ENCODE measurements around the gene DPY19L3. TPM values are rescaled to one million over a fixed set of nuclear protein-coding genes. Genes with fewer than 3 reads are reported as not detected.

Gene DPY19L3
- total and polyA plus RNA-seq, 2 donors (not counting 1 experiment from before 2014, with no cell fraction given), result 14.0 to 40.0 TPM

DNA sequence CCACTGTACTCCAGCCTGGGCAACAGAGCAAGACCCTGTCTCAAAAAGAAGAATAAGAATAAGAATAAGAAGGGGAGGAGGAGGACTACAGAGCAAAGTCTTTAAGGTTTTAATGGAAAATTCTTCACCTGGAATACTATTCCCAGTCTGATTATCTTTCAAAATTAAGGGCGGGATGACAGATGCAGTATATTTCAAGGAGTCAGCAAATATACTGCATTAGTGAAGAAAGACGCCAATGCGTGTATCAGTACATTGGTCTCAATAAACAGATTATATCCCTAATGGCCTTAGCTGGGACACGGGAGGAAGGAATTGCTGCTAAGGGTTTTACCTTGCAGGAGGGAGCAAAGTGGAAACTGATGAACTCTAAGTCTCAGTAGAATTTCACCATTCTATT, 121.3 kb downstream of the DPY19L3 start:
- no peaks in the 10 kb centered on the region for H3K36me3 ChIP-seq (replicated peaks in 1 of 2; ENCODE audit: control extremely low read depth in 1 of 2, control insufficient read depth in 1 of 2, extremely low read depth in 1 of 2, insufficient read depth in 2 of 2, low read length in 1 of 2)
- DNase-seq (no peak), ATAC-seq (ENCODE audit: low read depth) (no peak)
- no peak overlapping the region for H3K4me2 ChIP-seq (replicated peaks; ENCODE audit: low read depth, low read length, poor library complexity, severe bottlenecking)
- Mint-ChIP-seq H3K9me3 (ENCODE audit: insufficient read depth) (peaks cover 7% of the 10 kb centered on the region), H3K27me3 (peaks cover 25% of the 10 kb centered on the region), H3K4me3 (no peak overlapping the region), H3K27ac (no peak overlapping the region), H3K4me1 (no peaks in the 10 kb centered on the region)
- no peak overlapping the region for H3K27ac ChIP-seq (ENCODE audit: low read length in 2 of 2)
- H3K9me3 ChIP-seq (ENCODE audit: control extremely low read depth in 1 of 3, control insufficient read depth in 2 of 3, insufficient read depth in 1 of 3, low read length in 2 of 3), result peaks cover 0 to 15% (median 6%) of the 10 kb centered on the region in 3 donors
- H3K4me1 ChIP-seq (ENCODE audit: control insufficient read depth in 2 of 2, insufficient read depth in 2 of 2, low read length in 2 of 2), result no peaks in the 10 kb centered on the region
- ChIA-PET POLR2A (no interaction called here), CTCF (no interaction called here)
- no peak overlapping the region for H3K9ac ChIP-seq (ENCODE audit: low read length)
- H3K27me3 ChIP-seq (replicated peaks in 1 of 4; ENCODE audit: control extremely low read depth in 1 of 4, control insufficient read depth in 3 of 4, insufficient read depth in 4 of 4, low read length in 3 of 4), result peaks cover 0 to 3% (median 0%) of the 10 kb centered on the region in 4 experiments
- no CpG with 5 or more reads among the region's 4 CpGs for WGBS (ENCODE audit: insufficient coverage)
- no peak overlapping the region for H3K4me3 ChIP-seq (ENCODE audit: control extremely low read depth in 1 of 5, extremely low read depth in 1 of 5, insufficient read depth in 1 of 5, low read depth in 2 of 5, low read length in 4 of 5)
- TF ChIP-seq CTCF (IDR thresholded peaks at IDR 0.05) (no peak), EZH2 (IDR thresholded peaks at IDR 0.05; ENCODE audit: borderline replicate concordance, insufficient read depth, low read depth, low read length, poor library complexity, severe bottlenecking) (no peak)
- no peaks in the 10 kb centered on the region for H3K79me2 ChIP-seq (ENCODE audit: control insufficient read depth, insufficient read depth, low read length)
- H4K20me1 ChIP-seq (ENCODE audit: control insufficient read depth, insufficient read depth, low read length, poor library complexity, severe bottlenecking), result no peaks in the 10 kb centered on the region
- intact Hi-C loops (cut with micrococcal nuclease), result no loop called here
- no peak overlapping the region for H2AFZ ChIP-seq (ENCODE audit: insufficient read depth, low read depth, low read length, poor library complexity, severe bottlenecking)

DNA sequence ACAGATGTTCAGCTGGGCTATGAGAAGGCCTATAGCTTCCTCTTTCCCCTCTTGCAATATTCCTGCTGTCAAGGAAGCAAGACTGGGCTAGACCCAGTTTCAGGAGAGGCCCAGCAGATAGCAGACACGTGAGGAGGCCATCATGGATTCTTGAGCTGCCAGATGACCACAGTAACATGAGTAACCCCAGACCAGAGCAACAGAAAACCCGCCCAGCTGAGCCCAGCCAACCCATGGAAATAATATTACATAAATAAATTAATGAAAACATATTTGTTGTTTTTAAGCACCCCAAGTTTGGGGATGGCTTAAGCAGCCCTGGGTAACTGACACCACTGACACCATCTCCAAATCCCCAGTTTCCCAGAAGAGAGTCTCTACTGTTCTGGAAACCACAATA, 125.2 kb downstream of the DPY19L3 start:
- ATAC-seq (ENCODE audit: low read depth) (no peak), DNase-seq (no peak)
- H3K27ac Mint-ChIP-seq, result no peak overlapping the region
- H3K4me1 Mint-ChIP-seq, result no peaks in the 10 kb centered on the region
- Histone ChIP-seq H3K4me2 (replicated peaks; ENCODE audit: low read depth, low read length, poor library complexity, severe bottlenecking) (no peak overlapping the region), H3K9ac (ENCODE audit: low read length) (no peak overlapping the region), H3K9me3 (ENCODE audit: control extremely low read depth in 1 of 3, control insufficient read depth in 2 of 3, insufficient read depth in 1 of 3, low read length in 2 of 3) (peaks cover 0 to 23% (median 15%) of the 10 kb centered on the region in 3 donors), H3K4me1 (ENCODE audit: control insufficient read depth in 2 of 2, insufficient read depth in 2 of 2, low read length in 2 of 2) (no peaks in the 10 kb centered on the region), H3K27ac (ENCODE audit: low read length in 2 of 2) (no peak overlapping the region), H2AFZ (ENCODE audit: insufficient read depth, low read depth, low read length, poor library complexity, severe bottlenecking) (no peak overlapping the region), H4K20me1 (ENCODE audit: control insufficient read depth, insufficient read depth, low read length, poor library complexity, severe bottlenecking) (no peaks in the 10 kb centered on the region), H3K79me2 (ENCODE audit: control insufficient read depth, insufficient read depth, low read length) (no peaks in the 10 kb centered on the region), H3K4me3 (ENCODE audit: control extremely low read depth in 1 of 5, extremely low read depth in 1 of 5, insufficient read depth in 1 of 5, low read depth in 2 of 5, low read length in 4 of 5) (no peak overlapping the region), H3K27me3 (replicated peaks in 1 of 4; ENCODE audit: control extremely low read depth in 1 of 4, control insufficient read depth in 3 of 4, insufficient read depth in 4 of 4, low read length in 3 of 4) (no peaks in the 10 kb centered on the region), H3K36me3 (replicated peaks in 1 of 2; ENCODE audit: control extremely low read depth in 1 of 2, control insufficient read depth in 1 of 2, extremely low read depth in 1 of 2, insufficient read depth in 2 of 2, low read length in 1 of 2) (no peaks in the 10 kb centered on the region)
- H3K4me3 Mint-ChIP-seq, result no peak overlapping the region
- no peak for TF ChIP-seq CTCF (IDR thresholded peaks at IDR 0.05)
- TF ChIP-seq EZH2 (IDR thresholded peaks at IDR 0.05; ENCODE audit: borderline replicate concordance, insufficient read depth, low read depth, low read length, poor library complexity, severe bottlenecking), result no peak
- H3K9me3 Mint-ChIP-seq (ENCODE audit: insufficient read depth), result peaks cover 16% of the 10 kb centered on the region
- CTCF ChIA-PET, result no interaction called here
- POLR2A ChIA-PET, result no interaction called here
- WGBS (ENCODE audit: insufficient coverage), result no CpG with 5 or more reads among the region's 2 CpGs
- peaks cover 23% of the 10 kb centered on the region for H3K27me3 Mint-ChIP-seq
- intact Hi-C loops (cut with micrococcal nuclease), result no loop called here

Measured in B cell (primary cell).